ENCODE data around the gene LYRM1.

GRCh38 chr16:20904507-20905081 lies 4.0 kb downstream of the LYRM1 start:
- no peak for TF ChIP-seq ZNF274 (IDR thresholded peaks at IDR 0.05; ENCODE audit: low read depth, low read length)
- TF ChIP-seq YY1 (IDR thresholded peaks at IDR 0.05; ENCODE audit: insufficient read depth, insufficient read length) = no peak
- no peak for TF ChIP-seq SUZ12 (IDR thresholded peaks at IDR 0.05; ENCODE audit: extremely low read depth, insufficient read depth, insufficient read length)

All from NT2/D1 (cell line).